MM.1S (cell line): ENCODE results near the gene FAM216B.

Experiments used
- DNase-seq: peaks from one replicate; pipeline ENCODE4 v3.0.0-alpha.2; 2015
- H2AFZ ChIP-seq: fragments of 300-600 bp; sonication (generic); 2 replicates; pipeline ENCODE4 v1.6.0; 2016; ENCODE audit warnings: antibody characterized with exemption, low read length
- H3F3A ChIP-seq: fragments of 300-600 bp; sonication (generic); 2 replicates; pipeline ENCODE4 v1.6.1; 2016; ENCODE audit warnings: mild to moderate bottlenecking, antibody characterized with exemption, low read length, moderate library complexity, mixed read lengths; ENCODE audit not compliant: insufficient read depth
- H3K27ac ChIP-seq: fragments of 300-600 bp; sonication (generic); 2 replicates; pipeline ENCODE4 v1.5.1; 2016; ENCODE audit warnings: mild to moderate bottlenecking, low read length
- H3K27me3 ChIP-seq: fragments of 300-600 bp; sonication (generic); replicated peaks from 2 replicates; pipeline ENCODE4 v1.6.0; 2016; ENCODE audit warnings: low read length; ENCODE audit not compliant: insufficient read depth
- H3K36me3 ChIP-seq: fragments of 300-600 bp; sonication (generic); replicated peaks from 2 replicates; pipeline ENCODE4 v1.6.1; 2016; ENCODE audit warnings: mild to moderate bottlenecking, low read length, mixed read lengths; ENCODE audit not compliant: insufficient read depth
- H3K4me1 ChIP-seq: fragments of 300-600 bp; sonication (generic); 2 replicates; pipeline ENCODE4 v1.6.1; 2016; ENCODE audit warnings: low read length, mixed read lengths
- H3K4me2 ChIP-seq: fragments of 300-600 bp; sonication (generic); 2 replicates; pipeline ENCODE4 v1.6.0; 2016; ENCODE audit warnings: low read depth, low read length
- H3K4me3 ChIP-seq: fragments of 300-600 bp; sonication (generic); 2 replicates; pipeline ENCODE4 v1.5.1; 2016; ENCODE audit warnings: low read length, mixed read lengths
- H3K79me2 ChIP-seq: fragments of 300-600 bp; sonication (generic); 2 replicates; pipeline ENCODE4 v1.6.1; 2016; ENCODE audit warnings: mixed run types, low read length, mixed read lengths
- H3K9ac ChIP-seq: fragments of 300-600 bp; sonication (generic); 2 replicates; pipeline ENCODE4 v1.6.1; 2016; ENCODE audit warnings: low read length, mixed read lengths
- H3K9me2 ChIP-seq: fragments of 300-600 bp; sonication (generic); replicated peaks from 2 replicates; pipeline ENCODE4 v1.6.1; 2016; ENCODE audit warnings: mild to moderate bottlenecking, low read length, mixed read lengths; ENCODE audit not compliant: insufficient read depth
- H3K9me3 ChIP-seq: fragments of 300-600 bp; sonication (generic); replicated peaks from 2 replicates; pipeline ENCODE4 v1.6.1; 2016; ENCODE audit warnings: mild to moderate bottlenecking, low read length, mixed read lengths; ENCODE audit not compliant: insufficient read depth
- H4K20me1 ChIP-seq: fragments of 300-600 bp; sonication (generic); 2 replicates; pipeline ENCODE4 v1.6.1; 2016; ENCODE audit warnings: mild to moderate bottlenecking, low read length, moderate library complexity, mixed read lengths; ENCODE audit not compliant: insufficient read depth
- CTCF ChIP-seq: fragments of 300-600 bp; sonication (generic); IDR thresholded peaks from 2 replicates; pipeline ENCODE4 v1.5.1; 2016; ENCODE audit warnings: antibody characterized with exemption, low read length, mixed read lengths
- EZH2 ChIP-seq: fragments of 300-600 bp; sonication (generic); optimal IDR thresholded peaks from 2 replicates; pipeline ENCODE3; 2017; ENCODE audit warnings: low read depth, mild to moderate bottlenecking, antibody characterized with exemption, low read length, mixed read lengths
- EZH2phosphoT487 ChIP-seq: fragments of 300-600 bp; sonication (generic); IDR thresholded peaks from 2 replicates; pipeline ENCODE4 v1.6.1; 2018; ENCODE audit warnings: antibody characterized with exemption, low read length

The FAM216B gene

GRCh38 chr13:42781352-42781751, at the start of gene FAM216B:
TSS of gene FAM216B (plus strand) at chr13:42781584. CDS start at chr13:42784068, 2,484 bp downstream.
- no peak within 1 kb of the TSS for H3K27ac ChIP-seq
- TF ChIP-seq EZH2phosphoT487 (no peak), EZH2 (no peak), CTCF (no peak)
- no peaks in the 10 kb centered on the region for H4K20me1 ChIP-seq
- H3F3A ChIP-seq, result no peaks in the 10 kb centered on the region
- H3K9me2 ChIP-seq, result no peaks in the 10 kb centered on the region
- no peak within 1 kb of the TSS for H3K4me2 ChIP-seq
- no peak within 1 kb of the TSS for H2AFZ ChIP-seq
- H3K79me2 ChIP-seq, result no peaks in the 10 kb centered on the region
- no peak within 1 kb of the TSS for H3K9ac ChIP-seq
- H3K4me1 ChIP-seq, result no peaks in the 10 kb centered on the region
- no peaks in the 10 kb centered on the region for H3K27me3 ChIP-seq
- no peaks in the 10 kb centered on the region for H3K36me3 ChIP-seq
- H3K4me3 ChIP-seq, result no peak within 1 kb of the TSS
- no peaks in the 10 kb centered on the region for H3K9me3 ChIP-seq
- no peak for DNase-seq

- Histone ChIP-seq H3K4me3 (no peak overlapping the region), H3F3A (no peaks in the 10 kb centered on the region), H3K9me3 (no peaks in the 10 kb centered on the region), H3K27ac (no peak overlapping the region), H3K27me3 (no peaks in the 10 kb centered on the region), H4K20me1 (no peaks in the 10 kb centered on the region), H3K9ac (no peak overlapping the region), H3K9me2 (no peaks in the 10 kb centered on the region), H3K79me2 (no peaks in the 10 kb centered on the region), H3K36me3 (no peaks in the 10 kb centered on the region), H3K4me1 (no peaks in the 10 kb centered on the region), H2AFZ (no peak overlapping the region), H3K4me2 (no peak overlapping the region)
- DNase-seq, result no peak
- TF ChIP-seq EZH2phosphoT487, result no peak
- TF ChIP-seq EZH2, result no peak
- no peak for TF ChIP-seq CTCF
These were observed 49.3 kb upstream of the FAM216B start for GRCh38 chr13:42732073-42732472.

- TF ChIP-seq CTCF (no peak), EZH2phosphoT487 (no peak), EZH2 (no peak)
- Histone ChIP-seq H2AFZ (no peak overlapping the region), H3K79me2 (no peaks in the 10 kb centered on the region), H3K36me3 (no peaks in the 10 kb centered on the region), H3K27me3 (no peaks in the 10 kb centered on the region), H3K4me2 (no peak overlapping the region), H3K27ac (no peak overlapping the region), H3F3A (no peaks in the 10 kb centered on the region), H3K4me3 (no peak overlapping the region), H3K9me2 (no peaks in the 10 kb centered on the region), H3K9ac (no peak overlapping the region), H4K20me1 (no peaks in the 10 kb centered on the region), H3K4me1 (no peaks in the 10 kb centered on the region), H3K9me3 (no peaks in the 10 kb centered on the region)
- no peak for DNase-seq
These were observed 48.3 kb upstream of the FAM216B start for GRCh38 chr13:42733046-42733445.

GRCh38 chr13:42735010-42735409, 46.4 kb upstream of the FAM216B start:
- Histone ChIP-seq H3F3A (no peaks in the 10 kb centered on the region), H3K27me3 (no peaks in the 10 kb centered on the region), H3K79me2 (no peaks in the 10 kb centered on the region), H3K4me3 (no peak overlapping the region), H3K9me2 (no peaks in the 10 kb centered on the region), H3K9me3 (no peaks in the 10 kb centered on the region), H4K20me1 (no peaks in the 10 kb centered on the region), H3K27ac (no peak overlapping the region), H2AFZ (no peak overlapping the region), H3K9ac (no peak overlapping the region), H3K36me3 (no peaks in the 10 kb centered on the region), H3K4me1 (no peaks in the 10 kb centered on the region), H3K4me2 (no peak overlapping the region)
- TF ChIP-seq EZH2, result no peak
- no peak for TF ChIP-seq EZH2phosphoT487
- TF ChIP-seq CTCF, result no peak
- no peak for DNase-seq
